ENCODE data around the gene RSL24D1.
A peak's percentile ranks its signal among the peaks of the same experiment; 100 is the strongest.

RSL24D1 gene

DNA sequence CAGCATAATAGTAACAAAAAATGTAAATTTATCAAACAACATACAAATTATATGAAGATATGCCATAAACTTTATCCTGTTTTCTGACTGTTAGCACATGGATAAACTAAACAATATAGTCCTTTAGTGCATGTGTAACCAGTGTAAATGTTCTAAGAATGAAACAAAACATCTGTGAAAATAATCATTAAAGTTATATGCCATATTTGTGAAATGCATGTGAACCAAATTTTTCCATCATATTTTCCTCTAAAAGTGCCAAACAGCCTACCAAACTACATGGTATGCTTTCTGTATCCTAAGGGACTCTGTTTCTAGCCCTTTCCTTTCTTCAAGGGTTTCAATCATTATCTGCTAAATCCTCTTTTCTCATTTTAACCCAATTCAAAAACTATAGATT, 23.9 kb upstream of the RSL24D1 start:
- DNase-seq (ENCODE audit: low read depth), result no peak
- TF ChIP-seq, protein P1, sequence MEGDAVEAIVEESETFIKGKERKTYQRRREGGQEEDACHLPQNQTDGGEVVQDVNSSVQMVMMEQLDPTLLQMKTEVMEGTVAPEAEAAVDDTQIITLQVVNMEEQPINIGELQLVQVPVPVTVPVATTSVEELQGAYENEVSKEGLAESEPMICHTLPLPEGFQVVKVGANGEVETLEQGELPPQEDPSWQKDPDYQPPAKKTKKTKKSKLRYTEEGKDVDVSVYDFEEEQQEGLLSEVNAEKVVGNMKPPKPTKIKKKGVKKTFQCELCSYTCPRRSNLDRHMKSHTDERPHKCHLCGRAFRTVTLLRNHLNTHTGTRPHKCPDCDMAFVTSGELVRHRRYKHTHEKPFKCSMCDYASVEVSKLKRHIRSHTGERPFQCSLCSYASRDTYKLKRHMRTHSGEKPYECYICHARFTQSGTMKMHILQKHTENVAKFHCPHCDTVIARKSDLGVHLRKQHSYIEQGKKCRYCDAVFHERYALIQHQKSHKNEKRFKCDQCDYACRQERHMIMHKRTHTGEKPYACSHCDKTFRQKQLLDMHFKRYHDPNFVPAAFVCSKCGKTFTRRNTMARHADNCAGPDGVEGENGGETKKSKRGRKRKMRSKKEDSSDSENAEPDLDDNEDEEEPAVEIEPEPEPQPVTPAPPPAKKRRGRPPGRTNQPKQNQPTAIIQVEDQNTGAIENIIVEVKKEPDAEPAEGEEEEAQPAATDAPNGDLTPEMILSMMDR (conservative IDR thresholded peaks at IDR 0.05; ENCODE audit: control insufficient read depth, insufficient read depth, low read depth, low read length), result no peak
- no peak overlapping the region for H3K4me3 ChIP-seq (ENCODE audit: control insufficient read depth, low read depth, low read length)

DNA sequence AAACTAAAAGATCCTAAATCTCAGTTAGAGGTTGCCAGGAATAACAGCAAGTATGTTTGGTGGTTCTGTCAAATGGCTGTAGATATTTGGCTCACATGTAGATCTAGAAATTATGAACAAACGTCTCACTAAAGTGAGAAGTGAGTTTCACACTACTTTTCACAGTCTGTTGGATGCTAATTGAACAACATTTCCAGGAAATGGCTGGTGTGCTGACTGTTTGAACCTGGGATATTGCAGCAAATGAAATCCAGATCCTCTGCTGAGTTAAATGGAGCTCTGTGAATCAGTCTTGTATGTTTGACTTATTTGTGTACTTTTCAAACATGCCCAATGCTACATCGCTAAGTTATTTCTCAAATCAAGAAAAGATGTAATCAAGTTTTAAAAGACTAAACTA, 21.3 kb upstream of the RSL24D1 start:
- TF ChIP-seq, protein P1 (conservative IDR thresholded peaks at IDR 0.05; ENCODE audit: control insufficient read depth, insufficient read depth, low read depth, low read length), result no peak
- peak; percentile 29 for DNase-seq (ENCODE audit: low read depth)
- no peak overlapping the region for H3K4me3 ChIP-seq (ENCODE audit: control insufficient read depth, low read depth, low read length)

DNA sequence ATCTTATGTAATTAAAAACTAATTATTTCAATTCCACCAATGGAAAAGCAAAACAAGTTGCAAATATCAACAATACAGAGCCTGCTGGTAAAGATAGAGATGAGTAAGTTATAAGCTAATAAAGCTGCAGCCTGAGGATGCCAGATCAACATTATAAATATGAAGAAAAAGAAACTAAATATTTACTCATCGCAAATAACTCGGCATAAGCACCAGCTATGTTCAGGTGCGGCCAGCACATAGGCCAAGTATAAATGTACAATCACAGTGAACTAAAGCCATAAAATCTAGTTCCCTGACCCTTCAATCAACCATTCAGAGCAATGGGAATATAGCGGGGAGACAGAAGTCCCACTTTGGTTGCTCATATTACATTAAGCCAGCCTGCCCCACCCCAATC, 7.7 kb upstream of the RSL24D1 start:
- TF ChIP-seq, protein P1 (conservative IDR thresholded peaks at IDR 0.05; ENCODE audit: control insufficient read depth, insufficient read depth, low read depth, low read length), result no peak
- no peak overlapping the region for H3K4me3 ChIP-seq (ENCODE audit: control insufficient read depth, low read depth, low read length)
- DNase-seq (ENCODE audit: low read depth), result no peak

DNA sequence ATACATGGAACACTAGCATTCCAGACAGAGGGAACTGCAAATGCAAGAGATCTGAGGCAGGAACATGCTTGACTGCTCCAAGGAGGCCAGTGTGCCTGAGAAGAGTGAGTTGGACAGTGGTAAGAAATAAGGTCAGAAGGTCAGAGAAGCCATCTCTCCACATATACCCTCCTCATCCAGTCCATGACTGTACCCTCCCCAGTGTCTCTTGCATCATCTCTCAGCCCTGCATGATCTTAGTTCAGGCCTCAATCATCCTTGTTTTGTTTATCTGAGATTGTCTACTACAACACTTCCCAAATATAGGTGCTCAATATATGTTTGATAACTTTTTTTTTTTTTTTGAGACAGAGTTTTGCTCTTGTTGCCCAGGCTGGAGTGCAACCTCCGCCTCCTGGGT, 5.5 kb upstream of the RSL24D1 start:
- TF ChIP-seq, protein P1 (conservative IDR thresholded peaks at IDR 0.05; ENCODE audit: control insufficient read depth, insufficient read depth, low read depth, low read length), result no peak
- no peak for DNase-seq (ENCODE audit: low read depth)
- H3K4me3 ChIP-seq (ENCODE audit: control insufficient read depth, low read depth, low read length), result no peak overlapping the region

DNA sequence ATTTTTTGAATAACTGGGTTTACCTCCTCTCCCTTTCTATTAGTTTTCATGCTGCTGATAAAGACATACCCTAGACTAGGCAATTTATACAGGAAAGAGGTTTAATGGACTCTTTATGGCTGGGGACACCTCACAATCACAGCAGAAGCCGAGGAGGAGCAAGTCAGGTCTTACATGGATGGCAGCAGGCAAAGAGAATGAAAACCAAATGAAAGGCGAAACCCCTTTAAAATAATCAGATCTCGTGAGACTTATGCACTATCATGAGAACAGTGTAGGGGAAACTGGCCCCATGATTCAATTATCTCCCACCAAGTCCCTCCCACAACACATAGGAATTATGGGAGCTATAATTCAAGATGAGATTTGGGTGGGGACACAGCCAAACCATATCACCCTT, 2.0 kb upstream of the RSL24D1 start:
- H3K4me3 ChIP-seq (ENCODE audit: control insufficient read depth, low read depth, low read length), result no peak overlapping the region
- DNase-seq (ENCODE audit: low read depth), result no peak
- TF ChIP-seq, protein P1 (conservative IDR thresholded peaks at IDR 0.05; ENCODE audit: control insufficient read depth, insufficient read depth, low read depth, low read length), result no peak

DNA sequence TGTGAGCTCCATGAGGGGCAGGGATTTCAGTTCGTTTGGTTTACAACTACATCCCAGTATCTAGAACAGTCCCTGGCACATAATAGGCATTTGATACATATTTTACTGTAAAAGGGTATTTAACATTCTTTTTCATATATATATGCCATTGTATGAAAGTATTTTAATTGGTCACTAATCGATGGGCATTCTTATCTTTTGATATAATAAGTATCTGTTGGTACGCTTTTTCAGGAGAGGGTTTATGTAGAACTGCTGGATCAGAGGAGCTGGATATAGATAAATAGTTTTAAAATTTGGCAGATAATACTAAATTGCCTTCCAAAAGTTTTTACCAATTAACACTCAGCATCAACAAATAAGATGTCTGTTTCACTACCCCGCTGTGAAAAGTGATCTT, 978 bp upstream of the RSL24D1 start:
- DNase-seq (ENCODE audit: low read depth), result no peak
- H3K4me3 ChIP-seq (ENCODE audit: control insufficient read depth, low read depth, low read length), result peak overlapping the region; percentile 91
- TF ChIP-seq, protein P1 (conservative IDR thresholded peaks at IDR 0.05; ENCODE audit: control insufficient read depth, insufficient read depth, low read depth, low read length), result no peak

DNA sequence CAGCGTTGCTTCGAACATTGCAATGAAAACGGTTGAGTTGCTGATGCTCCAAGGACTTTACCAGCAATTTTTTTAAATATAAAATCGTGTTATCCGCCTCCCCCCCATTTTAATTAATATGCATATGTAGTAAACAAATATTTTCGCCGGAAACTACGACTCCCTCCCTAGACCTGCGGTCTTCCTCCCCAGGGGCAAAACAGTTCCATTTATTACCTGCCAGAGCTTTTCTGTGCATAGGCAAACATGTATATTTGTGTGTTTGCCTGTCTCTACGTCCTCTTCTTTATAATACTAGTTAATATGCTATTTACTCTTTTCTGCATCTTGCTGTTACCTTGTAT, 593 bp upstream of the RSL24D1 start:
- no peak for DNase-seq (ENCODE audit: low read depth)
- H3K4me3 ChIP-seq (ENCODE audit: control insufficient read depth, low read depth, low read length), result peak overlapping the region; percentile 91
- TF ChIP-seq, protein P1 (conservative IDR thresholded peaks at IDR 0.05; ENCODE audit: control insufficient read depth, insufficient read depth, low read depth, low read length), result no peak

All from fibroblast of mammary gland (primary cell).